Fibroblast of the aortic adventitia (primary cell): Measurements from ENCODE around the gene B4GAT1. TPM values are rescaled to one million over a fixed set of nuclear protein-coding genes. Genes with fewer than 3 reads are reported as not detected.

ENCODE experiments used
- DNase-seq: peaks from one replicate; pipeline ENCODE4 v3.0.0-alpha.2; 2010; ENCODE audit warnings: low read depth
- H3K4me3 ChIP-seq: 2 replicates; pipeline ENCODE4 v1.5.1; 2011; ENCODE audit warnings: low read depth, mild to moderate bottlenecking, control low read depth, low read length, moderate library complexity
- total RNA-seq: library from RNA; depleted of rRNA; stranded (reverse); fragments of >200 nt; gene quantifications from 2 replicates; pipeline ENCODE4 v1.2.3, GENCODE V29; 2012; ENCODE audit warnings: low replicate concordance
- TF ChIP-seq, protein P1 (sequence below): IDR thresholded peaks from 2 replicates; pipeline ENCODE4 v1.5.1; 2011; ENCODE audit warnings: mild to moderate bottlenecking, low read length, control low read depth, inconsistent platforms; ENCODE audit not compliant: insufficient read depth

B4GAT1 gene
- total RNA-seq, 1 donor: 21.5 TPM

GRCh38 chr11:66317322-66317722, 30.1 kb downstream of the B4GAT1 start:
- TF ChIP-seq, protein P1, sequence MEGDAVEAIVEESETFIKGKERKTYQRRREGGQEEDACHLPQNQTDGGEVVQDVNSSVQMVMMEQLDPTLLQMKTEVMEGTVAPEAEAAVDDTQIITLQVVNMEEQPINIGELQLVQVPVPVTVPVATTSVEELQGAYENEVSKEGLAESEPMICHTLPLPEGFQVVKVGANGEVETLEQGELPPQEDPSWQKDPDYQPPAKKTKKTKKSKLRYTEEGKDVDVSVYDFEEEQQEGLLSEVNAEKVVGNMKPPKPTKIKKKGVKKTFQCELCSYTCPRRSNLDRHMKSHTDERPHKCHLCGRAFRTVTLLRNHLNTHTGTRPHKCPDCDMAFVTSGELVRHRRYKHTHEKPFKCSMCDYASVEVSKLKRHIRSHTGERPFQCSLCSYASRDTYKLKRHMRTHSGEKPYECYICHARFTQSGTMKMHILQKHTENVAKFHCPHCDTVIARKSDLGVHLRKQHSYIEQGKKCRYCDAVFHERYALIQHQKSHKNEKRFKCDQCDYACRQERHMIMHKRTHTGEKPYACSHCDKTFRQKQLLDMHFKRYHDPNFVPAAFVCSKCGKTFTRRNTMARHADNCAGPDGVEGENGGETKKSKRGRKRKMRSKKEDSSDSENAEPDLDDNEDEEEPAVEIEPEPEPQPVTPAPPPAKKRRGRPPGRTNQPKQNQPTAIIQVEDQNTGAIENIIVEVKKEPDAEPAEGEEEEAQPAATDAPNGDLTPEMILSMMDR: no peak
- peak overlapping the region; percentile 42 for H3K4me3 ChIP-seq
- peak; percentile 72 for DNase-seq

DNA sequence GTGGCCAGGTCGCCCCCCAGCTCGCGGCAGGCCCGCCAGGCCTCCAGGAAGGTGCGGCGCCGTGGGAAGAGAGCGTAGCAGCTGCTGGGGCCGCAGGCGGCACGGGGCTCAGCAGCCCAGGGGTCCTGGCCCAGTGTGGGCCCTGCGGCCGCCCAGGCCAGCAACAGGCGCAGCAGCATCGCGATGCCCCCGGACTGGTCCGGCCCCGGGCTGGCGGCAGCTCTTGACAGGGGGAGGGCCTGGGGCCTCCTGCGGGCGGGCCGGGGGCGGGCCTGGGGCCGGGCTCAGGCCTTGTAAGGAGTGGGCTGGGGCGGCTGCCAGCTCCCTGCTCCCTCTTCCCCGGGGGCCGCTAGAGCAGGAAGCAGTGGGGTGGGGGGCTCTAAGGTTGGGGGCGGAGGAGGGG, 30.6 kb downstream of the B4GAT1 start, which contains the start of gene CD248:
Gene CD248 (minus strand): TSS at position 196 of the 403 bp plus-strand sequence. CDS start 17 bp downstream, at position 179.
- TF ChIP-seq, protein P1: no peak
- peak within 1 kb of the TSS; percentile 98 for H3K4me3 ChIP-seq
- DNase-seq: peak; percentile 83

DNA sequence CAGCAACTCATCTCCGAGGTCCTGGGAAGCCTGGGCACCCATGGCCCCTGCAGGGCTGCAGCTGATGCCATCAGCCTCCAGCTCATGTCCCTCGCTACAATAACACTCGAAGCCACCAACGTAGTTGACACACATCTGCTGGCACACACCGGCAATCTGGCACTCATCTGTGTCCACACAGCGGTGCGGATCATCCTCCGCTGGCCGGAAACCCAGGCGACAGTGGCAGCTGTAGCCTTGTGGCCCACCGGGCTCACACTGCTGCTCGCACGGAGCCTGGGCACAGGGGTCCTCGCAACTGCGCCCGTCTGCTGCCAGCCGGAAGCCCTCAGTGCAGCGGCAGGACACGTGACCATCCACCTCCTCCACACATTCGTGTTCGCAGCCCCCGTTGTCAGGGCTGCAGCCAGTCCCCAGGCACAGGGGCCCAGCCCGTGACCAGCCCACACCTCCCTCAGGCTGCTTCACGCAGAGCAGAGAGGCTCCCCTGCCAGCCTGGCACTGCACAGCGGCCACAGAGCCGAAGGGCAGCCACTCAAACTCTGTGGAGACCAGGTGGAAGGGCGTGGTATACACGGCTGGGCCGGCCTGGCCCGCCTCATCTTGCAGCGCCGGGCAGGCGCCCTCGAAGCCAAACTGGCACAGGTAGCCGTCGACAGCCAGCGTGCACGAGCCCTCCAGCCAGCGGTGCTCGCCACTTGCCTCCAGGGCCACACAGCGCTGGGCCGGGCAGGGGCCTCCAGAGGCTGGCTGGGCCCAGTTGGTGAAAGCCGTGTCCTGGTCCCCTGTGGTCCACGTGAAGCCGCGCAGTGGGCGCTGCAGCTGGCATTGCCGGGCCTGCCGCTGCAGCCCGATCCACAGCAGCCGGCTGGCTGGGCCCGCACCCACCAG, 31.3 kb downstream of the B4GAT1 start:
- TF ChIP-seq, protein P1: no peak
- H3K4me3 ChIP-seq: peak overlapping the region; percentile 98
- no peak for DNase-seq

GRCh38 chr11:66315498-66315885, 31.9 kb downstream of the B4GAT1 start:
- TF ChIP-seq, protein P1: no peak
- no peak for DNase-seq
- peak overlapping the region; percentile 98 for H3K4me3 ChIP-seq

- H3K4me3 ChIP-seq: peak overlapping the region; percentile 98
- TF ChIP-seq, protein P1: no peak
- DNase-seq: no peak
These were observed 32.6 kb downstream of the B4GAT1 start for GRCh38 chr11:66314561-66315497.

DNA sequence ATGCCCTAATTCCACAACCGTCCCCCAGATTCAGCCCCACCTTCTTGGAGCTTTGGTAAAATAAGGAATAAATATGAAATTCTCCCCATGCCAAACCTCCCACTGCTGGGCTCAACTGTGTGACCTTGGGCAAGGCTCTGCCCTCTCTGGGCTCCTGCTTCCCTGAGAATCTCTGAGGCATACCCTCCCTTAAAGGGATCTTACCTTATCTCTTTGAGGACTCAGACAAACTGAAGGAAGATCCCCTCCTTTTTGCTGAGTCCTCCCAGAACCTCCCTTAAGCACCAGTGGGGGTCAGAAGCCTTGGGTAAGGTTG, 33.3 kb downstream of the B4GAT1 start:
- peak overlapping the region; percentile 98 for H3K4me3 ChIP-seq
- DNase-seq: no peak
- TF ChIP-seq, protein P1: no peak
